HG02943 (cell line): Measurements from ENCODE around the gene IL1B.

Experiments
- ATAC-seq: cut with Tn5 transposase; IDR thresholded peaks from one replicate; pipeline ENCODE4 v1.9.1; 2021; ENCODE audit warnings: mild to moderate bottlenecking, low read depth, moderate library complexity; ENCODE audit not compliant: unreplicated experiment

Gene IL1B

GRCh38 chr2:112830682-112831512 is 5.7 kb downstream of the IL1B start:
- no peak for ATAC-seq

- ATAC-seq, result no peak
Observed at GRCh38 chr2:112829961-112830681, 6.5 kb downstream of the IL1B start.

GRCh38 chr2:112829101-112829960 is 7.2 kb downstream of the IL1B start:
- ATAC-seq, result no peak

GRCh38 chr2:112828251-112828691 is 8.3 kb downstream of the IL1B start:
- ATAC-seq, result no peak

- no peak for ATAC-seq
Observed at GRCh38 chr2:112827604-112828185, 8.9 kb downstream of the IL1B start.

GRCh38 chr2:112827009-112827408 is 9.6 kb downstream of the IL1B start:
- ATAC-seq, result no peak

GRCh38 chr2:112825706-112826105 is 10.9 kb downstream of the IL1B start:
- no peak for ATAC-seq

GRCh38 chr2:112824694-112825085 is 11.9 kb downstream of the IL1B start:
- ATAC-seq, result no peak

- ATAC-seq, result no peak
Observed at GRCh38 chr2:112821682-112822081, 14.9 kb downstream of the IL1B start.

- no peak for ATAC-seq
Observed at GRCh38 chr2:112821142-112821541, 15.4 kb downstream of the IL1B start.

GRCh38 chr2:112820343-112820742 is 16.2 kb downstream of the IL1B start:
- ATAC-seq, result no peak

GRCh38 chr2:112819081-112819480 is 17.5 kb downstream of the IL1B start:
- no peak for ATAC-seq

- ATAC-seq, result no peak
Observed at GRCh38 chr2:112818094-112818902, 18.3 kb downstream of the IL1B start.

- no peak for ATAC-seq
Observed at GRCh38 chr2:112817082-112817689, 19.4 kb downstream of the IL1B start.

GRCh38 chr2:112814278-112814677 is 22.3 kb downstream of the IL1B start:
- no peak for ATAC-seq

GRCh38 chr2:112813280-112813966 is 23.2 kb downstream of the IL1B start:
- ATAC-seq, result no peak

- no peak for ATAC-seq
Observed at GRCh38 chr2:112812318-112813267, 24.0 kb downstream of the IL1B start.
